ENCODE measurements around the gene EDC4. TPM values are rescaled to one million over a fixed set of nuclear protein-coding genes. Genes with fewer than 3 reads are reported as not detected.
A peak's percentile ranks its signal among the peaks of the same experiment; 100 is the strongest.

Gene EDC4
- polyA plus RNA-seq, 1 donor, result 59.7 TPM

GRCh38 chr16:67923414-67924116 is 50.7 kb downstream of the EDC4 start:
- H3K4me3 ChIP-seq (ENCODE audit: low read length), result no peak overlapping the region
- no peak for DNase-seq
- peaks cover 59% of the 10 kb centered on the region for H3K36me3 ChIP-seq (ENCODE audit: control insufficient read depth, insufficient read depth, low read length)
- no peak overlapping the region for H3K27ac ChIP-seq (ENCODE audit: low read length)
- H3K4me1 ChIP-seq (ENCODE audit: control insufficient read depth, insufficient read depth, low read length), result no peaks in the 10 kb centered on the region
- WGBS (ENCODE audit: insufficient coverage, low lambda C conversion rate), result no CpG with 5 or more reads among the region's 10 CpGs
- H3K27me3 ChIP-seq (ENCODE audit: control insufficient read depth, insufficient read depth, low read length), result no peaks in the 10 kb centered on the region
- H3K9me3 ChIP-seq (ENCODE audit: control insufficient read depth, low read depth, low read length), result no peaks in the 10 kb centered on the region

- no peaks in the 10 kb centered on the region for H3K27me3 ChIP-seq (ENCODE audit: control insufficient read depth, insufficient read depth, low read length)
- peaks cover 60% of the 10 kb centered on the region for H3K36me3 ChIP-seq (ENCODE audit: control insufficient read depth, insufficient read depth, low read length)
- no peak for DNase-seq
- no peak overlapping the region for H3K4me3 ChIP-seq (ENCODE audit: low read length)
- no peaks in the 10 kb centered on the region for H3K4me1 ChIP-seq (ENCODE audit: control insufficient read depth, insufficient read depth, low read length)
- no CpG with 5 or more reads among the region's 10 CpGs for WGBS (ENCODE audit: insufficient coverage, low lambda C conversion rate)
- H3K9me3 ChIP-seq (ENCODE audit: control insufficient read depth, low read depth, low read length), result no peaks in the 10 kb centered on the region
- no peak overlapping the region for H3K27ac ChIP-seq (ENCODE audit: low read length)
Measured at GRCh38 chr16:67924140-67924906, 51.5 kb downstream of the EDC4 start.

GRCh38 chr16:67926181-67926750 is 53.4 kb downstream of the EDC4 start:
- no peak for DNase-seq
- H3K27ac ChIP-seq (ENCODE audit: low read length), result no peak overlapping the region
- H3K4me3 ChIP-seq (ENCODE audit: low read length), result no peak overlapping the region
- no peaks in the 10 kb centered on the region for H3K27me3 ChIP-seq (ENCODE audit: control insufficient read depth, insufficient read depth, low read length)
- no peaks in the 10 kb centered on the region for H3K4me1 ChIP-seq (ENCODE audit: control insufficient read depth, insufficient read depth, low read length)
- H3K9me3 ChIP-seq (ENCODE audit: control insufficient read depth, low read depth, low read length), result no peaks in the 10 kb centered on the region
- H3K36me3 ChIP-seq (ENCODE audit: control insufficient read depth, insufficient read depth, low read length), result peaks cover 67% of the 10 kb centered on the region
- WGBS (ENCODE audit: insufficient coverage, low lambda C conversion rate), result no CpG with 5 or more reads among the region's 13 CpGs

- H3K9me3 ChIP-seq (ENCODE audit: control insufficient read depth, low read depth, low read length), result no peaks in the 10 kb centered on the region
- H3K27me3 ChIP-seq (ENCODE audit: control insufficient read depth, insufficient read depth, low read length), result no peaks in the 10 kb centered on the region
- no peak overlapping the region for H3K27ac ChIP-seq (ENCODE audit: low read length)
- WGBS (ENCODE audit: insufficient coverage, low lambda C conversion rate), result no CpG with 5 or more reads among the region's 22 CpGs
- no peaks in the 10 kb centered on the region for H3K4me1 ChIP-seq (ENCODE audit: control insufficient read depth, insufficient read depth, low read length)
- no peak overlapping the region for H3K4me3 ChIP-seq (ENCODE audit: low read length)
- DNase-seq, result no peak
- H3K36me3 ChIP-seq (ENCODE audit: control insufficient read depth, insufficient read depth, low read length), result peaks cover 65% of the 10 kb centered on the region
Measured at GRCh38 chr16:67927131-67927941, 54.5 kb downstream of the EDC4 start.

- Histone ChIP-seq H3K27ac (ENCODE audit: low read length) (no peak overlapping the region), H3K36me3 (ENCODE audit: control insufficient read depth, insufficient read depth, low read length) (peaks cover 65% of the 10 kb centered on the region), H3K4me1 (ENCODE audit: control insufficient read depth, insufficient read depth, low read length) (no peaks in the 10 kb centered on the region), H3K4me3 (ENCODE audit: low read length) (no peak overlapping the region), H3K27me3 (ENCODE audit: control insufficient read depth, insufficient read depth, low read length) (no peaks in the 10 kb centered on the region), H3K9me3 (ENCODE audit: control insufficient read depth, low read depth, low read length) (no peaks in the 10 kb centered on the region)
- WGBS (ENCODE audit: insufficient coverage, low lambda C conversion rate), result no CpG with 5 or more reads among the region's 7 CpGs
- no peak for DNase-seq
Measured at GRCh38 chr16:67928147-67928546, 55.3 kb downstream of the EDC4 start.

- Histone ChIP-seq H3K36me3 (ENCODE audit: control insufficient read depth, insufficient read depth, low read length) (peaks cover 62% of the 10 kb centered on the region), H3K27ac (ENCODE audit: low read length) (no peak overlapping the region), H3K4me3 (ENCODE audit: low read length) (no peak overlapping the region), H3K27me3 (ENCODE audit: control insufficient read depth, insufficient read depth, low read length) (no peaks in the 10 kb centered on the region), H3K9me3 (ENCODE audit: control insufficient read depth, low read depth, low read length) (no peaks in the 10 kb centered on the region), H3K4me1 (ENCODE audit: control insufficient read depth, insufficient read depth, low read length) (no peaks in the 10 kb centered on the region)
- no CpG with 5 or more reads among the region's 16 CpGs for WGBS (ENCODE audit: insufficient coverage, low lambda C conversion rate)
- peak; percentile 44 to 58 for DNase-seq
Measured at GRCh38 chr16:67928561-67929364, 55.9 kb downstream of the EDC4 start.

- no CpG with 5 or more reads among the region's 14 CpGs for WGBS (ENCODE audit: insufficient coverage, low lambda C conversion rate)
- Histone ChIP-seq H3K27ac (ENCODE audit: low read length) (no peak overlapping the region), H3K27me3 (ENCODE audit: control insufficient read depth, insufficient read depth, low read length) (no peaks in the 10 kb centered on the region), H3K36me3 (ENCODE audit: control insufficient read depth, insufficient read depth, low read length) (peaks cover 71% of the 10 kb centered on the region), H3K9me3 (ENCODE audit: control insufficient read depth, low read depth, low read length) (no peaks in the 10 kb centered on the region), H3K4me3 (ENCODE audit: low read length) (no peak overlapping the region), H3K4me1 (ENCODE audit: control insufficient read depth, insufficient read depth, low read length) (peaks cover 5% of the 10 kb centered on the region)
- no peak for DNase-seq
Measured at GRCh38 chr16:67930191-67930590, 57.3 kb downstream of the EDC4 start.

- Histone ChIP-seq H3K27me3 (ENCODE audit: control insufficient read depth, insufficient read depth, low read length) (no peaks in the 10 kb centered on the region), H3K4me3 (ENCODE audit: low read length) (no peak overlapping the region), H3K9me3 (ENCODE audit: control insufficient read depth, low read depth, low read length) (no peaks in the 10 kb centered on the region), H3K36me3 (ENCODE audit: control insufficient read depth, insufficient read depth, low read length) (peaks cover 69% of the 10 kb centered on the region), H3K4me1 (ENCODE audit: control insufficient read depth, insufficient read depth, low read length) (peaks cover 7% of the 10 kb centered on the region), H3K27ac (ENCODE audit: low read length) (no peak overlapping the region)
- 100% methylated on average over 1 of the region's 17 CpGs for WGBS (ENCODE audit: insufficient coverage, low lambda C conversion rate)
- no peak for DNase-seq
Measured at GRCh38 chr16:67930678-67931211, 57.9 kb downstream of the EDC4 start.
